ENCODE measurements around the gene DRAM1. TPM values are rescaled to one million over a fixed set of nuclear protein-coding genes. Genes with fewer than 3 reads are reported as not detected.

Gene DRAM1
- total and polyA plus RNA-seq, 10 of the 15 experiments (the other 5 are each of a cell fraction or from before 2014, with no cell fraction given) = 22.4 to 91.5 (median 41.4) TPM

- TF ChIP-seq ZNF687 (IDR thresholded peaks at IDR 0.05) = no peak
- TF ChIP-seq USF1 (IDR thresholded peaks at IDR 0.05; ENCODE audit: borderline replicate concordance, extremely low read length, insufficient read depth, low read depth, low read length) = no peak
- TF ChIP-seq YY1 (IDR thresholded peaks at IDR 0.05; ENCODE audit: low read depth, low read length) = peak; percentile 64; the same call in 1 of the 2 replicates
- no peak for TF ChIP-seq ZNF592 (IDR thresholded peaks at IDR 0.05)
- TF ChIP-seq NFIC (IDR thresholded peaks at IDR 0.05; ENCODE audit: low read depth, low read length) = no peak
- TF ChIP-seq POU2F2 (IDR thresholded peaks at IDR 0.05; ENCODE audit: borderline replicate concordance, low read depth, low read length) = 0 out of 3 replicates have a peak, but pooled peaks have one; percentile 28
- peak; percentile 73 for TF ChIP-seq ATF7 (IDR thresholded peaks at IDR 0.05; ENCODE audit: low read depth)
- peak; percentile 69 to 80 (median 70) for TF ChIP-seq CTCF (IDR thresholded peaks at IDR 0.05 in 2 of 3, conservative IDR thresholded peaks at IDR 0.05 in 1 of 3; ENCODE audit: control insufficient read depth in 2 of 3, extremely low read depth in 1 of 3, insufficient read depth in 1 of 3, low read depth in 3 of 3, low read length in 3 of 3)
- 0 out of 2 replicates have a peak, but pooled peaks have one; percentile 22 for TF ChIP-seq SMARCA5 (IDR thresholded peaks at IDR 0.05)
- TF ChIP-seq ZBTB4 (CRISPR knock-in tag; IDR thresholded peaks at IDR 0.05) = no peak
- TF ChIP-seq FOXM1 (IDR thresholded peaks at IDR 0.05; ENCODE audit: low read depth, low read length) = peak; percentile 64
- TF ChIP-seq RELB (IDR thresholded peaks at IDR 0.05; ENCODE audit: low read depth) = no peak
- no peak for TF ChIP-seq YBX1 (IDR thresholded peaks at IDR 0.05)
These were observed 62.5 kb downstream of the DRAM1 start (continued) for GRCh38 chr12:101939856-101940265.
